Muscle layer of duodenum (tissue), 2 donors: ENCODE measurements around the gene TOR1B.
"Not testable (repeated sequence)": the region's sequence is repeated elsewhere in the genome, so short reads cannot be mapped to it uniquely, and the experiment has no call there.

Source experiments
- H3K27ac ChIP-seq: one replicate; pipeline ENCODE4 v1.7.0; 2013; ENCODE audit warnings: mild to moderate bottlenecking, low read length
- H3K27me3 ChIP-seq: one replicate; pipeline ENCODE4 v1.7.0; 2013; ENCODE audit warnings: low read depth, mild to moderate bottlenecking, control low read depth, low read length
- H3K36me3 ChIP-seq, 2 donors: one replicate each; pipeline ENCODE4 v1.7.0; 2013; ENCODE audit warnings: low read length in 2 of 2, control low read depth in 1 of 2, mild to moderate bottlenecking in 1 of 2; ENCODE audit not compliant: insufficient read depth in 2 of 2, control insufficient read depth in 1 of 2
- H3K4me1 ChIP-seq, 2 donors: one replicate each; pipeline ENCODE4 v1.7.0; 2013; ENCODE audit warnings: low read length in 2 of 2, mild to moderate bottlenecking in 2 of 2, control low read depth in 1 of 2, moderate library complexity in 1 of 2; ENCODE audit not compliant: insufficient read depth in 2 of 2, control insufficient read depth in 1 of 2
- H3K4me3 ChIP-seq, 2 donors: one replicate each; pipeline ENCODE4 v1.7.0; 2013; ENCODE audit warnings: low read length in 2 of 2, low read depth in 1 of 2, mild to moderate bottlenecking in 1 of 2
- H3K9me3 ChIP-seq, 2 donors: one replicate each; pipeline ENCODE4 v1.7.0; 2013; ENCODE audit warnings: low read length in 2 of 2, control low read depth in 1 of 2, mild to moderate bottlenecking in 1 of 2; ENCODE audit not compliant: control insufficient read depth in 1 of 2
- donor health status: healthy.

Gene TOR1B, protein sequence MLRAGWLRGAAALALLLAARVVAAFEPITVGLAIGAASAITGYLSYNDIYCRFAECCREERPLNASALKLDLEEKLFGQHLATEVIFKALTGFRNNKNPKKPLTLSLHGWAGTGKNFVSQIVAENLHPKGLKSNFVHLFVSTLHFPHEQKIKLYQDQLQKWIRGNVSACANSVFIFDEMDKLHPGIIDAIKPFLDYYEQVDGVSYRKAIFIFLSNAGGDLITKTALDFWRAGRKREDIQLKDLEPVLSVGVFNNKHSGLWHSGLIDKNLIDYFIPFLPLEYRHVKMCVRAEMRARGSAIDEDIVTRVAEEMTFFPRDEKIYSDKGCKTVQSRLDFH

DNA sequence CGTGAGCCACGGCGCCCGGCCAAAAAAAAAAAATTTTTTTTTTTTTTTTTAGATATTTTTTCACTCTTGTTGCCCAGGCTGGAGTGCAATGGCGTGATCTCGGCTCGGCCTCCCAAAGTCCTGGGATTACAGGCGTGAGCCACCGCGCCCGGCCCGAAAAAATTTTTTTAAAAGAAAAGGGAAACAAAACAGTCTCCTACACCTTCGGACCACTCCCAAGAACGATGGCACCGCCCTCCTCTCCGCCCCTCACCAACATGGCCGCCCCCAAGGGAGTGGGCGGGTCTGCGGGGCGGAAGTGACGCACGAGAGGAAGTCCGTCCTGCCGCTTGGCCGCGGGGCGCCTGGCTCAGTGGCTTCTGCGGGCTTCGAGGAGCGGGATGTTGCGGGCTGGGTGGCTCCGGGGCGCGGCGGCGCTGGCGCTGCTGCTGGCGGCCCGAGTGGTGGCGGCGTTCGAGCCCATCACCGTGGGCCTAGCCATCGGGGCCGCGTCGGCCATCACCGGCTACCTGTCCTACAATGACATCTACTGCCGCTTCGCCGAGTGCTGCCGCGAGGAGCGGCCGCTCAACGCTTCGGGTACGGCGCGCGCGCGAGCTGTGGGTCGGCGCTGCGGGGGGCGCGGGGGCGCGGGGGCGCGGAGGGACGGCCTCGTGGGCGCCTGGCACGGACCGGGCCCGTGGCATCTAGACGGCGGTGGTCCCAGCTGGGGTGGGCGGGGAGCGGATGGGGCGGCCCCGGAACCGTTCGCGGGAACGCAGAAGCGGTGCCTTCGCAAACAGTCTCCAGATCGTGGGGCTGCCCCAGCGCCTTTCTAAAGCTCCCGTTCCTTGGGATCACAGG, at the start of gene TOR1B:
Gene TOR1B, plus strand, starts transcription at position 352 of the 843 bp plus-strand sequence. Its CDS starts 29 bp downstream, at position 381.
- no peaks in the 10 kb centered on the region for H3K9me3 ChIP-seq
- peaks cover 4 to 9% of the 10 kb centered on the region in 2 donors for H3K4me1 ChIP-seq
- H3K27ac ChIP-seq: peak within 1 kb of the TSS; percentile 56
- peak within 1 kb of the TSS; percentile 80 to 83 for H3K4me3 ChIP-seq
- peaks cover 0 to 13% of the 10 kb centered on the region in 2 donors for H3K36me3 ChIP-seq
- H3K27me3 ChIP-seq: no peaks in the 10 kb centered on the region

DNA sequence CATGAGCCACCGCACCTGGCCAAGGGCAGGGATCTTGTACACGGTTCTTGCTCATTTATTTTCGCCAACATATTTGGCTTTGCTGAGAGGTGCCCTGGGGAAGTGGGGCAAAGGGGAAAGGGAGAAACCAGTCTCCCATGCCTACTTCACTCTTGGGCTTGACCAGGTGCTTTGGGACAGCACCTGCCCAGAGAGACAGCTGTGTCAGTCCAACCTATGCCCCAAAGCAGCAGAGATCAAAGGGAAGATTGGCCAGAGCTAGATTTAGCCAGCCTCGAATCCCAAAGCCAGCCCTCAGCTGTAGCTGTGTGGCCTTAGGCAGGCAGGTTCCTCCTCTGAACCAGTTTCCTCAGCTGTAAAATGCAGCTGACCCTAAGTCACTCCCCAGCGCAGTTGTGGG, 47.8 kb upstream of the TOR1B start:
- Histone ChIP-seq H3K27me3 (no peaks in the 10 kb centered on the region), H3K27ac (no peak overlapping the region), H3K9me3 (no peaks in the 10 kb centered on the region)

DNA sequence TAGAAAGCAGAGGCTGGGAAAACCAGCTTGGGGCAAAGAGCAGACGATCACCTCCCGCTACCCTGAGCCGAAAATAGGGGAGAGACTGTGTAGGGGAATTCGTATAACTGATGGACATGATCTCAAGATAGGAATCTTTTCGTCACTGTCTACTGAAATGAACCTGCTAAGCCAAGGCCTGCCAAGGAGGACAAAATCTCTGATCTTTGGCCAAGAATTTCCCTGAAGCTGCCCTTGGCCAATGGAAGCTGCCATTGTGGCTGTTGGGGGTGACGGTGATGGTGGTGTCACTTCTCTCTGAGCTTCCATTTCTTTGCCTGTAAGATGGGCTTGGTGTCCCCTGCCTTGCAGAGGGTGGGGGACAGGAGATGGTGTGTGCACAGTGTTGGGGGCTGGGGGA, 46.8 kb upstream of the TOR1B start:
- no peaks in the 10 kb centered on the region for H3K9me3 ChIP-seq
- H3K4me3 ChIP-seq: no peak overlapping the region
- no peaks in the 10 kb centered on the region for H3K36me3 ChIP-seq
- H3K27ac ChIP-seq: no peak overlapping the region
- H3K27me3 ChIP-seq: no peaks in the 10 kb centered on the region
- H3K4me1 ChIP-seq: peaks cover 0 to 19% of the 10 kb centered on the region in 2 donors

More for the DNA sequence above, 47.8 kb upstream of the TOR1B start:
- H3K4me3 ChIP-seq: no peak overlapping the region
- peaks cover 0 to 19% of the 10 kb centered on the region in 2 donors for H3K4me1 ChIP-seq
- no peaks in the 10 kb centered on the region for H3K36me3 ChIP-seq

DNA sequence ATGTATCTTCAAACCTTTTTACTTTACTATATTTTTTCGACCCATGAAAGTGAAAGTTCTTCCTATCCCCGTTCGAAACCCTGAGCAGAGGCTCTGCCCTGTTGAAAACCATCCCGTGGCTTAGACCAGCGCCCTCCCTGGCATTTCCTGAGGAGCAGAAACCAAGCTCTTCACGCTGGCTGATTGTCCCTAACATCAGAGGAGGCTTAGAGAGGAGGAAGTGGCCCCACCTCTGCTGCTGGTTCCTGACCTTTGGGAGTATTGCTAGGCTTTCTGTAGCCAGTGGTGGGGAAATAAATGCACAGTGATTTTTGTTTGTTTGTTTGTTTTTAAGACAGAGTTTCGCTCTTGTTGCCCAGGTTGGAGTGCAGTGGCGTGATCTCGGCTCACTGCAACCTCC, 45.9 kb upstream of the TOR1B start:
- Histone ChIP-seq H3K27ac (no peak overlapping the region), H3K4me3 (no peak overlapping the region), H3K4me1 (peaks cover 0 to 16% of the 10 kb centered on the region in 2 donors), H3K36me3 (no peaks in the 10 kb centered on the region), H3K9me3 (no peaks in the 10 kb centered on the region), H3K27me3 (no peaks in the 10 kb centered on the region)

DNA sequence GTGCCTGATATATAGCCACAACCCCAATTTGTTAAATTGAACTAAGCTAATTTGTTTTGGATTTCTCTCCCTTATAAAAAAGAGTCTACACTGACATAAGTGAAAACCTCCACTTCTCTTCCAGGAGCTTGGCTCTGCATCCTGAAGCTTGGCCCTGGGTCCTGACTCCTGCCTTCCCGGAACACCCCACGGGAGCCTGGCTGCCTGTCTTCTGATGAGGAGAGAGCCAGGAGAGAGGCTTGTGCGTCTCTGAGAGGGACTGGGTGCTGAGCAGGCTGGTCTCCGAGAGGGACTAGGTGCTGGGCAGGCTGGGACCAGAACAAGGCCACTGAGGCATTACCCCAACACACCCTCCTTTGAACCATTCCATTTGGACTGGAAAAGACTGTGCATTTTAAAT, 43.7 kb upstream of the TOR1B start:
- Histone ChIP-seq H3K36me3 (no peaks in the 10 kb centered on the region), H3K9me3 (no peaks in the 10 kb centered on the region), H3K27ac (no peak overlapping the region), H3K4me3 (no peak overlapping the region), H3K4me1 (peaks cover 0 to 8% of the 10 kb centered on the region in 2 donors), H3K27me3 (no peaks in the 10 kb centered on the region)

DNA sequence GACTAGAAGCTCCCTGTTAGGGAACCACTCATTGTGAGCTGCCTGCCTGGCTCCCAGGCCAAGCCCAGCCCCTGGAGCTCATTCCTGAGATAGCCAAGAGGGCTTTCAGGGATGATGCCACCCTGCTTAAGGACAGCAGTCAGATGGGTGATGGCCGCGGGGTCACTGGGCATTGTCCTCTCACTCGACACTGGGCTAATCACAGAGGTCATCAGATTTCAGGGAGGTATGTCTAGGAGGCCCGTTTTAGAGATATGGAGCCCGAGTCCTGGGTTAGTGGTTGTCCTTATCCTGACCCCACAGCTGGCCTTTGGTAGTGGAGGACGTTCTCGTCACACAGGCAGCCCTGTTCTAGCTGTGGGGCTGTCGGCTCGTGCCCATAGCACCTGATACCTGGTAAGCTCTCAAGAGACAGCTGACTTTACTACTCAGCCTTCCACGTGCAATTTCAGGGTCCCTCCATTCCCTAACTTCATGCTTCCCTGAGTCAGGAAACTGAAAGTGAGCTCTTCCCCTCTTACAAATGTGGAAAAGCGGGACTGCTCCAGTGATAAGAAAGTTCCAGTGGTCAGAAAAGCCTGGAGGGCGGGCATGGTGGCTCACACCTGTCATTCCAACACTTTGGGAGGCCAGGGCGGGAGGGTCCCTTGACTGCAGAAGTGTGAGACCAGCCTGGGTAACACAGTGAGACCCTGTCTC, 43.0 kb upstream of the TOR1B start:
- no peak overlapping the region for H3K4me3 ChIP-seq
- H3K27ac ChIP-seq: no peak overlapping the region
- no peaks in the 10 kb centered on the region for H3K9me3 ChIP-seq
- peaks cover 0 to 8% of the 10 kb centered on the region in 2 donors for H3K4me1 ChIP-seq
- H3K27me3 ChIP-seq: no peaks in the 10 kb centered on the region
- no peaks in the 10 kb centered on the region for H3K36me3 ChIP-seq

DNA sequence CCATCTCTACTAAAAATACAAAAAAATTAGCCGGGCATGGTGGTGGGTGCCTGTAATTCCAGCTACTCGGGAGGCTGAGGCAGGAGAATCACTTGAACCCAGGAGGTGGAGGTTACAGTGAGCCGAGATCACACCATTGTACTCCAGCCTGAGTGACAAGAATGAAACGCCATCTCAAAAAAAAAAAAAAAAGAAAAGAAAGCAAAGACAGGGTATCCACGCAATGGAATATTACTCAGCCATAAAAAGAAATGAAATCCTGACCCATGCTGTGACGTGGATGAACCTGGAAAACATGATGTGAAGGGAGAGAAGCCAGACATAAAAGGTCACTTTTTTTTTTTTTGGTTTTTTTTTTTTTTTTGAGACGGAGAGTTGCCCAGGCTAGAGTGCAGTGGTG, 42.2 kb upstream of the TOR1B start:
- H3K27ac ChIP-seq, H3K27me3 ChIP-seq, H3K9me3 ChIP-seq, H3K4me1 ChIP-seq, H3K36me3 ChIP-seq, H3K4me3 ChIP-seq: not testable (repeated sequence)

DNA sequence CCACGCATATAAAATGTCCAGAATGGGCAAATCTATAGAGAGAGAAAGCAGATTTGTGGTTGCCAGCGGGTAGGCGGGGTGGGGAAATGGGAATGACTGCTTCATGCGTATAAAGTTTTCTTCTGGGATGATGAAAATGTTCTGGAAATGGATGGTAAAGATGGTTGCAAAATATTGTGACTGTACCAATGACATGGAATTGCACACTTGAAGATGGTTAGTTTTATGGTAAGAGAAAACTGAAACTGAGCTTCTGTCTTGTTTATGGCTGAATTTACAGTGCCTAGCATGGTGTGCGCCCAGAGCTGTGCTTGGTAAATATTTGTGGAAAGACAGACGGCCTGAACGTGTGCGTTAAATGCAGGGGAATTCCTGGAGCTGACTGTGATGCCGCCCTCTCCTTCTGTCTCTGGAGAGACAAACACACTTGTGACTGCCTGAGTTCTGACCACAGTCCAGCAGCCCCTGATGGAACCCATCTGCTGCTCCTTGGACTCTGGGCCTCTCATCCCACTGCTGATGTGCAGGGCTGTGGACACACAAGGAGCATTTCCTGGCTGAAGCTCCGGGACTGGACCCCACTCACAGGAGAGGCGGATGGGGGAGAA, 41.6 kb upstream of the TOR1B start:
- Histone ChIP-seq H3K9me3 (no peaks in the 10 kb centered on the region), H3K4me1 (peaks cover 0 to 8% of the 10 kb centered on the region in 2 donors), H3K4me3 (peak overlapping the region in 1 of 2 donors; percentile 18), H3K27me3 (no peaks in the 10 kb centered on the region), H3K36me3 (no peaks in the 10 kb centered on the region), H3K27ac (peak overlapping the region; percentile 60)

DNA sequence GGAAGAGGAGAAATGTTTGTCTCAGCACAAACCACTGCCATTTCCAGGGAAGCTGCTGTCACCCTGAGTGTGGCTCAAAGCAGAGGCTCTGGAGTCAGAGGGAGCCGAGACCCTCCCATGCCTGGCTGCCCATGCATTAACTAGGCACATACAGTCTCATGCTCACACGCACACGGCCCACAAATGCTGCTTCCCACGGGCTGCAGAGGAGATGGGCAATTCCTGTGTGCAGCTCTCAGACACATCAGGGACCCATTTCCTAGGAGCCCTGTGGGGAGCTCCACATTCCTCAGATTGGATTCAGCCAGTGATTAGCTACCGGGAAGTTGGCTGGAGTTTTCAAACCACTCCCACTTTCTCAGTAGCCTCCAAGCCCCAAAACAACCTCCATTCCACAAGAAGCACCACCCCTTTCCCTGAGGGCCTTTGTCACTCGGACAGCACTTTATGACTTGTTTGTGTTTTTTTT, 41.0 kb upstream of the TOR1B start:
- peak overlapping the region; percentile 11 to 18 for H3K4me3 ChIP-seq
- no peaks in the 10 kb centered on the region for H3K27me3 ChIP-seq
- peak overlapping the region; percentile 60 for H3K27ac ChIP-seq
- H3K4me1 ChIP-seq: peaks cover 0 to 8% of the 10 kb centered on the region in 2 donors
- H3K9me3 ChIP-seq: no peaks in the 10 kb centered on the region
- H3K36me3 ChIP-seq: no peaks in the 10 kb centered on the region

DNA sequence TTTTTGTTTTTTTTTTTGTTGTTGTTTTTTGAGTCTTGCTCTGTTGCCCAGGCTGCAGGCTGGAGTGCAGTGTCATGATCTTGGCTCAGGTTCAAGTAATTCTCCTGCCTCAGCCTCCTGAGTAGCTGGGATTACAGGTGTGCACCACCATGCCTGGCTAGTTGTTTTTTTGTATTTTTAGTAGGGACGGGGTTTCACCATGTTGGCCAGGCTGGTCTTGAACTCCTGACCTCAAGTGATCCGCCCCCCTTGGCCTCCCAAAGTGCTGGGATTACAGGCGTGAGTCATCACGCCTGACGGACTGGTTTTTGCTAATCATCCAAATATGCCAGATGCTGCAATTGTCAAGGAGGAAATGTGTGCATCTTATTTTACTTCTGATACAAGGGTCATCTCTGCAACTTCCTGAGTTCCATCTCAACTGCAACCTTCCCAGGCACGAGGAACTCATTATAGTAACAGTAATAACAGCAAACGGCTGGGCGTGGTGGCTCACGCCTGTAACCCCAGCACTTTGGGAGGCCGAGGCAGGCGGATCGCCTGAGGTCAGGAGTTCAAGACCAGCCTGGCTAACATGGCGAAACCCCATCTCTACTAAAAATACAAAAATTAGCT, 40.5 kb upstream of the TOR1B start:
- H3K4me3 ChIP-seq, H3K27ac ChIP-seq, H3K9me3 ChIP-seq, H3K36me3 ChIP-seq, H3K4me1 ChIP-seq, H3K27me3 ChIP-seq: not testable (repeated sequence)
